Stimulated activated CD4-positive, alpha-beta T cell treated with anti-CD3 and anti-CD28 coated beads, Interleukin-1b, Interleukin-23, amount 100 ng/mL, for 4 hours (primary cell): ENCODE measurements around the gene CERS6.

Source experiments
- DNase-seq, 2 donors: peaks; one replicate each; pipeline ENCODE4 v3.0.0-alpha.2; 2020; ENCODE audit warnings: low read depth in 2 of 2

Gene CERS6

DNA sequence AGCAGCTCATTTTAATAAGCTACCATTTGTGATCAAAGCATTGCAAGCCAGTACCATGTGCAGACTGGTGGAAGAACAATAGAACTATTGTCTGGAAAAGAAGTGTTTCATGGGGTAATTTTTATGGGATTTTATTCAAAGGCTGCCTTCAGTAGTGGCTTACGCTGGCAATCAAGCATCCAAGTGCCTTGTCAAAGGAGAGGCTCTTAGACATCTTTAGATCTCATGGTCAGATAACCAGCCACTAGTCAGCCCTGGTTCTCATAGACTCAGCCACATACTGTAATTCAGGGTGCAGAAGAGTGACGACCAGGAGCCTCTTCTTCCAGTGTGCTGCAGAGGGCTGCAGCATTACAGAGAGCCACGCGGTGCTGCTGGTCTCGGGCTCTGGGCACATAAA is 247.9 kb downstream of the CERS6 start:
- no peak for DNase-seq

DNA sequence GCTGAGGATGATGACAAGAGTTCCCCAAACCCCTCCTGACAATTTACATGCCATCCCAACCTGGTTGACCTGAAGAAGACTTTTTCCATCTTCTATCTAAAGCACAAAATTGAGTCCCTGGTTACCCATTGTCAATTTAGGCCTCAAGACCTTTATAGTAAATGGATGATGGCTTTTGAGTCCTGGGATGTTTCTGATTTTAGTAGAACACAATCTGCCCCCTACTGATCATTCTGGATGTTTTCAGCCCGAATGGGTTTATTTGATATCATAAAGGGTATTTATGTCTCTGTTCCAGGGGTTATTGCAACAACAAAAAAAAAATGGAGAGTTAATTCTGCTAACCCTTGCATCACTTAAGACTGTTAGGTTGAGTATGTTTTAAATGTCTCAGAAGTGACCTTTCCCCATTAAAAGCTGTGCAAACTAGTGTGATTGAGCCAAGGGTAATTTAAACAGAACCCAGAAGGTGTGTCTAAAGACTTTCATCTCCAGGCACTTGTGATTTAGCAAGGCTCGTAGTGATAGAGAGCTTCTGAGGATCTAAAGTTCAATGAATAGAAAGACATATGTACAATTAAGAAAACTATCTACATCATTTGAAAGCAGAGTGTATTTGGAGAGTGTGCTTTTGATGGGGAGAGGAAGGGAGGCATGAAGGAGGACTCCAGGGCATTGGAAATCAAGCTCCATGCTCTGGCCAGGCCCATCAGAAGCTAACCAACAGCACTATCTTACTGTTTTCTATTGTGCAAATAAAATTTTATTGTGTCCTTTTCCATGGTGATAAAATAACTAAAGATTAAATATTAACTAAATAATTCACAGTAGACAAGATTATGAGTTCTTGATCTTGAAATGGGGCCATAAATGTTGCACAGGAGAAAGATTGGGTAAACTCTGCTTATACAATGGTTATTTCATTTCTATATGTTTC is 249.7 kb downstream of the CERS6 start:
- no peak for DNase-seq

DNA sequence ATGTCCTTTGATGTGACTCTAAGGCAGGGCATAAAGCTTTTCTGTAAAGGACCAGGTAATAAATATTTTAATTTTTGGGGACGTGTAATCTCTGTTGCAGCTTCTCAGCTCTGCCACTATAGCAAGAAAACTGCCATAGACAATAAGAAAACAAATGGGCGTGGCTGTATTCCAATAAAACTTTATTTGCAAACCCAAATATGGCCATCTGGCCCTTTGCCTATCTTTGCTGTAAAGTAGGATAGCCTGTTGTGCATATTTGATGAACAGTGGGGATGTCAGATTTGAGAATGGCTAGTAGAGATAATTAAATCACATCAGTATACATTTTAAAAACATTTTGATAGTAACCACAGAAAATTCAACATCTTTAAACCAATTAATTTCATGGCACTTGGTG is 250.7 kb downstream of the CERS6 start:
- DNase-seq = no peak

DNA sequence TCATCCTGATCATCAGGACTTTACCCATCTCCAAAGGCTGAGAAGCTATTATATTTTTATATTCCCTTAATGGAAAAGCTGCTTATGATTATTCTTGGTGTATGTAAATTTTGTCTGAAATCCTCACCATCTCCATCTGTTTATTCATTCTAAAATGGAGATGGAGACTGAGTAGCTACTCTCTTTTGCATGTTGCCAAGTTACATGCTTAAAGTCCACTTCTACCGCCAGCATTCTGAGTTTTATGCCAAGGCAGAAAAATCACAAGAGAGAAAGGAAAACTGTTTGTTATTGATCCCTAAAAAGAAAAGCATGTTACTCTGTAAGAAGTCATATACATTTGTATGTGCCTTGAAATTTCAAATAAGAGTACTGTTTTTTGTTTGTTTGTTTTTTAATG is 252.0 kb downstream of the CERS6 start:
- DNase-seq = no peak

DNA sequence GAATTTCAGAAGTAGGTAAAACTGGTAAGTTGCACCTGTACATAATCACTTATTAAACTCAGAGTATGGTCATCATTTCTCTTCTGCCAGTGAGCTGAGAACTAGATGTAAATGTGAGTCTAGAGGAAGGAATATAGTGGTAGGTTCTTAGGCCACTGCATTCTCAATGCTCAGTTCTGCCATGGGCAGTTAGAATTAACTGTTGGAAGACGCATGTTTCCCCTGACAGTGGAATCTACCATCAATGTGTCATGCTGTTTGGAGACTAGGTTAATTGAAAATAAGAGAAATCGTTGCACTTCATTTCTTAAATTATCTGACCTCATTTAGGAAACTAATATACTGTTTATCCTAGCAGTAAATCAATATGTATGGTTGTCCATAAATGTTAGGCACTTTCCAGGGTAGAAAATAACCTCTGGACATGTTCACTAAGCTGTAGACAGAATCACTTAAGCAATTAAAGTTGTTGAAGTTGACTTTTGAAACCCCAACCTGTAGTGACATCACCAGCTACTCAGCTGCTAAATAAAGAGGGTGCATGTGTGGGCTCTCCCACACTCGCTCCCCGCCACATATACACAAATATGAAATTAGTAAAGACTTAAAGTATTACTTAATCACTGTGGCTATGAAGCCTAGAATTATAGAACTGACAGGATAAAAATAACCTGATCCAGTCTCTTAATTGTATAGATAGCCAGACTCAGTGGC is 254.8 kb downstream of the CERS6 start:
- no peak for DNase-seq

DNA sequence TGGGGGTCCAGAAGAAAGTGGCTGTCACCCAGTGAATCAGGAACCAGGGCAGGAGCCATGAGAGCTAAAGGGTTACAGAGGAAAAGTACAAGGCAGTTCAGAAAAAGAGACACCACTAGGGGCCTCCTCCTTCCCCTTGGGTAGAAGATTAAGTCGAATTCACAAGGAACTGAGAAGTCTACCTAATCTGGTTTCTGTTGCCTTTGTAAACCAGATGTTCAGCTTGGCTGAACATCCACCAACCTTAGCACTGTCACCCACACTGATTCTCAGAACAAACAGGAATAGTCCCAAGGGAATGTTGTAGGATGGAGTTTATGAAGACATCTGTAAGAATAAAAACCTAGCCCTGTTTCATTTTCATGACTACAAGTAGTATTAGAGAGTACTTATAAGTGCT is 256.0 kb downstream of the CERS6 start:
- DNase-seq = no peak

DNA sequence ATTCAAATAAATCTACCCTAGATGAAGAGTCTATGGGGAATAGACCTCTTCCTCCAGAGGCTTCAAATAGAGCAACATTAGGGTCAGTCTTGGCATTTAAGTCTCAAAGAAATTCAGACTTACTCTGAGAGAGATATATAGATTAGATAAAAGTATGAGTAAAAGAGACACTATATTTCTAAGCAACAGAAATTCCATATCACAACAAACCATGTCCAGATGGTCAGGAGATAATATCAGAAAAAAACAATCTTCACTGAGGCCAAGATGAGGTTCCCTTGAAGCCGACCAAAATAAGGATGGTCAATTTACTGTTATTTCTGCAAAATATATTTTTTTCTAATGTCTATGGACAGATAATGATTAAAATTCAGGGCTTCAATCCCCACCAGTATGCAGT is 257.3 kb downstream of the CERS6 start:
- no peak for DNase-seq

DNA sequence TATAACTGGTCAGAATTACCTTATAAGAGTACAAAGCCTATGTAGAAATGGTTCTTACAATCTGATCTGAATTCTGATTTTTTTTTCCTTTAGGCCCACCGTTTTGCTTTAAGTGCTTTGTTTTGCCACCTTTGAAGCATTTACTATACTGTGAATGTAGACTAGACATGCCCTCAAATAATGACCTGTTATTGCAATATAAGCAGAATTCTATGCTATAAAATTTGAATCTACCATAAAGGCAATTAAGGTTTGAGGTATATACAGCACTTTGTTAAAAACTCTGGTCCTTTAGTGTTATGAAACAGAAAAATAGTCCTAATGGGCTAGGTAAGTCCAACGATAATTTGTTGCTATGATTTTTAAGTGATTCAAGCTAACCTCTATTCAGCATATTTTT is 259.8 kb downstream of the CERS6 start:
- DNase-seq = no peak

DNA sequence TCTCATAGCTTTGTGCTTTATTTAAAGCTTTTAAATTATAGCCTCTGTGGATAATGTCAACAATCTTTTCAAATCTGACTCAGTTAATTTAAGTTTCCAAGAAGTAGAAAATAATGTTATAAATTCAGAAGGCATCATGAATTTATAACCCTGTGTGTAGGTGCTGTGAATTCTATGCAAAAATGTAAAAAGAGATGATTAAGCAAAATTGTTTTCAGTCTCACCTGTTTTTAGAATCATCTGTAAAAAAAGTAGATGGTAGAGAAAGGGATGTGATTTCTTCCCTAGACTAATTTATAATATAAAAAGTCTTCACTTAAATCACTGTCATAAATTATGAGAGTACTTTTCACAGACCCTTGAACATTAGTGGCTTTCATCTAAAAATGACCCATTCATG is 260.8 kb downstream of the CERS6 start:
- no peak for DNase-seq

DNA sequence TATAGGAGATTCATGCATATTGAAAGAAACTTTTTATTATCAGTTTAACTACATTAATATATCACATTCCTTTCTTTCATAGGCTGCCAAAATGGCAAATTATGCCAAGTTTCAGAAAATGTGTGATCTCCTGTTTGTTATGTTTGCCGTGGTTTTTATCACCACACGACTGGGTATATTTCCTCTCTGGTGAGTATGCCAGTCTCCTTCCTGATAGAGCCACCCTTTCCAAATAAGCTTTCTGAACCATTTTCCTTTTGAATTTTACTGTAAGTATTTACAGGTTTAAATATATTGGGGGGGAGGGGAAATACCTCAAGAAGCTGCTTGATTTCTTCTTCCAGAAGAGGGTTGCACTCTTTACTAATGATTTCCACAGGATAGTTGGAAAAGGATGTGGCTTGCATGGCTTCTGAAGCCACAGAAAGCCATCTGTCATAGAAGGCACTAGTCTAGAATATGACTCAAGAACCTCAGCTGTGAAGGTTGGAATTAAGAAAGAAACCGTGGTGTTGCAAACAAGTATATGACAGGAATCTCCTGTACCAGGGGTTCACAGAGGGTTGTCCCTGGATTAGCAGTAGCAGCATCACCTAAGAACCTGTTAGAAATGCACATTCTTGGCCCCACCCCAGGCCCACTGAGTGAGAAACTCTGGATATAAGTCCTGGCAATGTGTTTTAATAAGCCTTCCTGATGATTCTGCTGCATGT is 261.9 kb downstream of the CERS6 start:
- DNase-seq = no peak

DNA sequence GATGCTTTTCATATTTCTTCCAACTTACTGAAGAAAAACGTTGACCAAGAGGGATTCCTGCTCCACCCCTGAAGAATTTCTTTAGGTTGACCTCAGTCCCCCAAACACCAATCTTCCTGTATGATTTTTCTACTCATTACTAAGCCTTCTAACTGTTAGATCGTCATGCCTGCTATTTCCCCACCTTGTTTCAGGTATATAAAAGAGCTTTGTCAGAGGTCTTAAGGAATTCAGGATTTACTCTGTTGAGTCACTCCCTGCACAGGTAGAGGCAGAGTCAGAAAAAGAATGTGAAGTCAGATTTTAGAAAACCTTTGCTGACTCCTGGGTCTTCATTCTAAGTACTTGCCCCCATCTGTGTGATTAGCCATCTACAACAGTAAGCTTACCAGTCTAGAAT is 262.6 kb downstream of the CERS6 start:
- DNase-seq = no peak

DNA sequence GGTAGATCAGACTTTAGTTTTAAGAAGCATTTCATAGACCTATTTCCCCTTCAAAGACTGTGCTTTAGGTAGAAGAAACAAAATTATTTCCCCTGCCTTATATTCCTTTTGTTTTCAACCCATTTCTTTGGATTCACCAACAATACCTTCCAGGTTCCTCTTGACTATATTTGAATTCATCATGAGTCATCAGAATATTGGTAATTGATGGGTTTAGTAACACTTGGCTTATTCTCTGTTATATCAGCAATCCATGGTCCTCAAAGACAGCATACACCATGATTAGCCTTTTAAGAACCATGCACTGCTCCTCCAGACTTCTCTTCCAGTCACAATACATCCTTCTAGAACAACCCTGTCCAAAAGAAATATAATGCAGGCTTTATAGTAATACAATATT is 263.4 kb downstream of the CERS6 start:
- no peak for DNase-seq

DNA sequence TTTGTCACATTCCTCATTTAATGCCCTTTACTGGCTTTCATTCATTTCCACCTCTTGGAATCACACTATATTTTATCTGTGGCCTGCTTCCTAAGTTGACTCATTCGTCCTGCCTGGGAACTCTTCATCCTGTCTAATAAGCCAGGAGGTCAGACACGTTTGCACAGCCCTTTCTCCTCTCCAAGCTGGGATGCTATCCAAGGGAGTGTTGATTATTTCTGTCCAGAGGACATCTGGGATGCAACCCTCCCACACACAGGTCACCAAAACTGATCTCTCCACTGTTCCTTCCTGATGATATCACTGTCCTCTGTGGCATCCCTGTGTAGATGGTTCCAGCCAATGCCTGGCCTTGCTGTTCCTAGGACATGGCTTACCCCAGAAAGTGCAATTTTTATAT is 266.5 kb downstream of the CERS6 start:
- DNase-seq = no peak

DNA sequence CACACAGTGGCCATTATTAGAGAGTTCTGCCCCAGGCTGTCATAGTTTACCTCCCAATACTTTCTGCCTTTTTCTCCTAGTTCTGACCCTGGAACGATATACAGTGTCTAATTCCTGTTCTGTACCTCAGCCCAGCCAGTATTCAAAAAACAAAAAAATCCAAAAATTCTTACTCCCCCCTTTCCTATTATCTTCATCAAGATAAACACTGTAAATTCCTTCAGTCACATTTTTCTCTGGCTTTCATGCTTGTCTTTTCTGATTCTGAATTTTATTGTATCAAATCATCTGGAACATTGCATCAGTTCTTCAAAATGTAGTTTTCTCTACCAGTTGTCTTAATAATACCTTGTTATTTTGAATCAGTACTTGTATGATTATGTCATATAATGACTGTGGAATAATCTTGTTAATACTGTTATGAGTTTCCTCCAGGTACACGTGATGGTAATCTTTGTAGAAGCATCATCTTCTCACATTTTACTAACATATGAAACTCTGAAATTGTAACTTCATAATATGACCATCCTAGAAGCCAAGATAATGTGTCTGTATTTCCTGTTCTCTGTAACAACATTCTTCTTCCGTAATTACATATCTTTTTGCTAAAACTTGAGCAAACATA is 267.3 kb downstream of the CERS6 start:
- no peak for DNase-seq

DNA sequence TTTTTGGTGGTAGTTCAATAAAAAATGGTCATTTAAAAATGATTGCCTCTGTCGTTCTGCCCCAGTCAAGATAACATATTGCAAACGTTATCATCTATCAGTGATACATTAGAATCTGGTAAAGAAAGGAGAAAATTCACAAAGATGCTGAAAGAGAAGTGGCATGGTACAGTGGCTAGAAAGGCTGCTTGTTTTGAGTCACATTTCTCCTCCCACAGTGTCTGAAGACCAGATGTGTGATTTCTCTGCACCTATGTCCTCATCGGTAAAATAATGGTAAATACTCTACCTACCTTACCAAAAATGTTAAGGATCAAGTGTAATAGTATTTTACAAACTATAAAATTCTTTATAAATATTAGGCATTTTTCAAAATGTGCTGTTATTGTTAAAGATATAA is 270.3 kb downstream of the CERS6 start:
- no peak for DNase-seq

DNA sequence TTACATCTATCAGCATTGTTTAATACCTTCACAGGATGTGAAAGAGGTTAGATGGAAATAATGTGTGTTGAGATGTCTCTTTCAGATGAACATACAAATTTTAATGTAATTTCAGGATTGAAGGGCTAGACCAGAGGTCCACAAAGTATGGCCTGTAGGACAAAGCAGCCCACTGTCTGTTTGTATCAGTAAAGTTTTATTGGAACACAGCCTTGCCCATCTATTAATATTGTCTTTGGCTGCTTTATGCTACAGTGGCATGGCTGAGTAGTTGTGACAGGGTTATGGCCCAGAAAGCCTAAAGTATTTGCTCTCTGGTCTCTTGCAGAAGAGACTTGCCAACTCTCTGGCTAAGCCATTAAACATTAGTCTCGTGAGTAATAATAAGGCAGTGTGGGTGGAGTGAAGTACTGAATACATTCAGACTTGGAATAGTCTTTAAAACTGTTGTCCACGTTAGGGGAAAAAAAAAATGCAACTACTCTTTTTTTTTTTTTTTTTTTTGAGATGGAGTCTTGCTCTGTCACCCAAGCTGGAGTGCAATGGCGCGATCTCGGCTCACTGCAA is 271.9 kb downstream of the CERS6 start:
- DNase-seq = no peak

DNA sequence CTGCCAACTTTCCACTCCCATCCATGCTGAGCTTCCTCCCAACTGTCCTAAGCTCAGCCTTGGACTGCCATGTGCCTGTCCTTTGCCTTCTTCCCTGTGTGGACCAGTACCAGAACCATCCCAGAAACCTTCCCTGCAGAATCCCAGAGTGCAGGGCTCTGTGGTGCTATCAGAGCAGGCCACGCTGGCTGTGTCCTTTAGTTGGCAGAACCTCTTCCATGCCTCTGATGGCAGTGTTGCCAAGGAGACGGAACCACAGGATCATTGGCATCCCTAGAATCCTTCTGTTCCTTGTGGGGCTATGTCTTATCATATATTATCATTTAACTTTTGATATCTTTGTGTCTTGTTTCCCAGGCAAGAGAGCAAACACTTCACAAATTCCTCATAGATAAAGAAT is 273.4 kb downstream of the CERS6 start:
- DNase-seq = no peak

DNA sequence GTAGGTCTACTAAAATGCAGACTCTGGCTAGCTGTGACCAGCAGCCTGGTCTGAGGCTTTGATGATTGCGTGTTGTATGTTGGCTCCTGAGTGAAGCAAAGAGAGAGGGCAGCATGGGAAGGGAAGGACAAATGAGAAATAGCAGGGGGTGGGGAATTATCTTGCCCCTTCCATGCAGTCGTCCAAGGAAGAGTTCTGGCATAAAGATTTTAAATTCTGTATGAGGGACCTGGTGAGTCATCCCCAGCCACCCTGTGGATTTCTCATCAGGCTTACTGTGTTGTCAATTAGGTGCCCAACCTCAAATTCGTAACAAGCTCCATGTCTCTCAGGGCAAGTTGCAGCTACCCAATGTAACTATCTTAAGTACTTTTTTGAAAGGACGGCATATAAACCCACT is 274.3 kb downstream of the CERS6 start:
- DNase-seq = no peak

DNA sequence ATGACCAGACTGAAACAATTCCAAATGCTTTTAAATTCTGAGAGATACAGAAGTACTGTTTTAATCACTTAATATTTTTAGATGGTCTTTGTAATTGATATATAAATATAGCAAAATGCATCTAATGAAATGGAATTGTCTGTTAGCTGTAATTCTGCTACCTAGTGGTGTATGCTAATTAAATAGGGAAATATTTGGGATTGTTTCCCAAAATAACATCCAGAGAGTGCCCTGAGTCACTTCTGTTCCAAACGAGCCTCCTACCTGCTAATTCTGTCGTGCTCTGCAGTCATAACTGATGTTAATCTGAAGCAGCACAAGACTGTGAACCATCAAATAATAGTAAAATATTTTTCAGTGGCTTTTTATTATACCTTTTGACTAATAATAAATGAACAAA is 274.9 kb downstream of the CERS6 start:
- DNase-seq = no peak

DNA sequence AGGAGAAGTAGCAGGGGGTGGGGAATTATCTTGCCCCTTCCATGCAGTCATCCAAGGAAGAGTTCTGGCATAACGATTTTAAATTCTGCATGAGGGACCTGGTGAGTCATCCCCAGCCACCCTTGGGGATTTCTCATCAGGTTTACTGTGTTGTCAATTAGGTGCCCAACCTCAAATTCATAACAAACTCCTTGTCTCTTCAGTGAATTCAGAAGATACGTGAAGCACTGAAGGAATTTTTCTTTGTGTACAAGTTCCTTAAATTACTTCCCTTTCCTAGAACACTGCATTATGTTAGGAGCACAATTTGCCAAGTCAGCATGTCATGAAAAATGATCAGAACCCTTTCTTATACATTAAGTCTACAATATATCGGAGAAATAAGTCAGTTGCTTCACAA is 275.5 kb downstream of the CERS6 start:
- DNase-seq = no peak

DNA sequence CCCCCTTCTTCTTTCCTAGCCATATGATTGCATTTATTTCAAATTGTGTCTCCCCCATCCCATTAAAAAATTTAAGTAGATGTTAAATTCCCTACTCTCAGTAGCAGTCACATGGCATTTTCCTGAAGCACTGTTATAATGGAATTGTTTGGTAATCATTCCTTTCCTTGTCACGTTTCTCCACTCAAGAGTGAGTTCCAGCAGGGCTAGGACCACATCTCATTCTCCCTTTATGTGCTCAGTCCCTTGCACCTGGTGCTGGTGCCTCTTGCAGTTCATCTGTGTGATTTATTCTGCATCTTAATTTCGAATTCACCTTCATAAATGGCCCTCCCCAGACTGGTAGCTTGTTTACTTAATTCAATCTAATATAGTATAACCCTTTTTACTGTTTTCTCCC is 276.0 kb downstream of the CERS6 start:
- DNase-seq = no peak

DNA sequence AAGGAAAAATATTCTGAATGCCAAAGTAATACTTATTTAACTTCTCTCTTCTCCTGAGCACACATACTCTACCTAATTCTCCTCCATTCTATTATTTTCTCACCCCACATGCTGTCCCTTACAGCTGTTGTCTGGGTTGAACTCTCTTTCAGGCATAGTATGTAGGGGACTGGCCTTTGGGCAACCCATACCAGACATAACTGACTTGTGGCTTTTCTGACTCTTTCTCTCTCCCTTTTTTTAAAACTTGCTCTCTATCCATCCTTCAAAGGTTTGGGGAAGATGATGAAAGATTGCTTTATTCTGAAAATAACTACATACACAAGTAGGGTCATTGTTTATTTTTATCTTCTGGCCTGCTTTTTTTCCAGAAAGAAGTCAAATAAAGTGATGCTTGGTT is 276.4 kb downstream of the CERS6 start:
- no peak for DNase-seq
